ENCODE results near the gene ATP8A2. TPM values are rescaled to one million over a fixed set of nuclear protein-coding genes. Genes with fewer than 3 reads are reported as not detected.

ATP8A2 gene
- total RNA-seq, 4 donors from 2014 or later = not detected

DNA sequence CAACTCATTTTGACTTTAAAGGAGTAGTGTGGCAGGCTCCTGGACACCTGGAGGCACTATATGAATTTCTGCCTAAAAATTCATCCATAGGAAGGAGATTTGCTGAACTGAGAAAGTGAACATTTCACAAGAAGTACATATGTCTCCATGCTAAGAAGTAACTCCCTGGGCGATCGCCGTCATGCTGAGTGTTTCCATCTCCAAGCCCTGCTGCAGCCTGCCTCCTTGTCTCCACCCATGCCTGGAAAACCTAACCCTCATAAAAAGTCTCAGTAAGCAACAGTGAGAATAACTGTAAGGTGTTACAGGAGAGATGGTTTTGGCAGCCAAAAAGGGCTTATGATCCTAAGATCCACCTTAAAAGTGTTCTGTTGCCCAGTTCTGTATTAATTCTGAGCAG lies 428.7 kb downstream of the ATP8A2 start:
- ATAC-seq (no peak), DNase-seq (no peak)
- Histone ChIP-seq H3K4me1 (no peaks in the 10 kb centered on the region), H3K27me3 (no peaks in the 10 kb centered on the region), H3K36me3 (no peaks in the 10 kb centered on the region), H3K4me3 (no peak overlapping the region), H3K9me3 (no peaks in the 10 kb centered on the region), H3K27ac (no peak overlapping the region)
- intact Hi-C loops (cut with DNase I; ENCODE audit: low total_unique reads) = no loop called here
- in situ Hi-C loops (cut with MboI; ENCODE audit: low sequenced_read_pairs in 4 of 4) = no loop called here
- TF ChIP-seq, protein P1, sequence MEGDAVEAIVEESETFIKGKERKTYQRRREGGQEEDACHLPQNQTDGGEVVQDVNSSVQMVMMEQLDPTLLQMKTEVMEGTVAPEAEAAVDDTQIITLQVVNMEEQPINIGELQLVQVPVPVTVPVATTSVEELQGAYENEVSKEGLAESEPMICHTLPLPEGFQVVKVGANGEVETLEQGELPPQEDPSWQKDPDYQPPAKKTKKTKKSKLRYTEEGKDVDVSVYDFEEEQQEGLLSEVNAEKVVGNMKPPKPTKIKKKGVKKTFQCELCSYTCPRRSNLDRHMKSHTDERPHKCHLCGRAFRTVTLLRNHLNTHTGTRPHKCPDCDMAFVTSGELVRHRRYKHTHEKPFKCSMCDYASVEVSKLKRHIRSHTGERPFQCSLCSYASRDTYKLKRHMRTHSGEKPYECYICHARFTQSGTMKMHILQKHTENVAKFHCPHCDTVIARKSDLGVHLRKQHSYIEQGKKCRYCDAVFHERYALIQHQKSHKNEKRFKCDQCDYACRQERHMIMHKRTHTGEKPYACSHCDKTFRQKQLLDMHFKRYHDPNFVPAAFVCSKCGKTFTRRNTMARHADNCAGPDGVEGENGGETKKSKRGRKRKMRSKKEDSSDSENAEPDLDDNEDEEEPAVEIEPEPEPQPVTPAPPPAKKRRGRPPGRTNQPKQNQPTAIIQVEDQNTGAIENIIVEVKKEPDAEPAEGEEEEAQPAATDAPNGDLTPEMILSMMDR (IDR thresholded peaks at IDR 0.05 in 4 of 5, conservative IDR thresholded peaks at IDR 0.05 in 1 of 5) = no peak
- TF ChIP-seq POLR2A (IDR thresholded peaks at IDR 0.05) = no peak

DNA sequence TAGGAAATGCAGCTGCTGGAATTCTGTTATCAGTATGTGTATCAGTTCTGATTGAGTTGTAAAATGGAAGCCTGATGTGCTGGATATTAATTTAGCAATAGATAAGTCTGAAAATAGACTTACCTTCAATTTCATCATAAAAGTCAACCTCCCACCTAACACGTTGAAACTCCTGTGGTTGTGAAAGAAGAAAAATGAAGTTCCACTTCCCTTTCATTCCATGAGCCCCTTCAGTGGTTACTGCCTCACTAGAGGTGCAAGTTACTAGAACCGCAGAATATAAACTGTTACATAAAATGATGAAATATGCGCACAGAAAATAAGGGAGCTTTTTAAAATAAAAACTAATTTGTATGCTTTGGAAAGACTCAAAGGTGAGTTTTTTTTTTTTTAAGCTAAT lies 430.8 kb downstream of the ATP8A2 start:
- in situ Hi-C loops (cut with MboI; ENCODE audit: low sequenced_read_pairs in 4 of 4) (no loop called here), intact Hi-C loops (cut with DNase I; ENCODE audit: low total_unique reads) (no loop called here)
- no peak overlapping the region for H3K27ac ChIP-seq
- ATAC-seq (no peak), DNase-seq (no peak)
- no peak for TF ChIP-seq POLR2A (IDR thresholded peaks at IDR 0.05)
- no peaks in the 10 kb centered on the region for H3K36me3 ChIP-seq
- no peak overlapping the region for H3K4me3 ChIP-seq
- no peaks in the 10 kb centered on the region for H3K9me3 ChIP-seq
- no peaks in the 10 kb centered on the region for H3K27me3 ChIP-seq
- peaks cover 6 to 12% of the 10 kb centered on the region in 2 donors for H3K4me1 ChIP-seq

DNA sequence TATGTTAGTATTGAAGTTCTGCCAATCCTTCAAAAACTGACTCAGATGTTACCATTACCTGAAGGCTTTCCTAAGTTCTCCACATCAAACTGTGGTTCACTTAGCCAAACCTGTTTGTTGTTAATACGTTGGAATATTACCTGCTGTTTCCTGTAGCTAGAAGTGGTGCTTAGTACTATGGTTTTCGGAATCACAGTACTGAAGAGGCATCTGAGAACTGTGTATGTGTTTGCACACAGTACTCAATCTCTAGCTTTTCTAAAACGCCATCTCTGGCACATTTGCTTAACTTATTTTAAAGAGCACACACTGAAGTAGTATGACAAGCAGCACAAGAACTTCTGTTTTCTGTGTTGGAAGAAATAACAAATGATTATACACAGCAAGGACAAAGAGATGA lies 431.9 kb downstream of the ATP8A2 start:
- no peaks in the 10 kb centered on the region for H3K9me3 ChIP-seq
- intact Hi-C loops (cut with DNase I; ENCODE audit: low total_unique reads) (no loop called here), in situ Hi-C loops (cut with MboI; ENCODE audit: low sequenced_read_pairs in 4 of 4) (no loop called here)
- H3K27ac ChIP-seq = no peak overlapping the region
- ATAC-seq = no peak
- peaks cover 13 to 18% of the 10 kb centered on the region in 2 donors for H3K4me1 ChIP-seq
- H3K4me3 ChIP-seq = no peak overlapping the region
- TF ChIP-seq POLR2A (IDR thresholded peaks at IDR 0.05) = no peak
- TF ChIP-seq, protein P1 (IDR thresholded peaks at IDR 0.05 in 4 of 5, conservative IDR thresholded peaks at IDR 0.05 in 1 of 5) = no peak
- no peaks in the 10 kb centered on the region for H3K27me3 ChIP-seq
- DNase-seq = no peak
- no peaks in the 10 kb centered on the region for H3K36me3 ChIP-seq

DNA sequence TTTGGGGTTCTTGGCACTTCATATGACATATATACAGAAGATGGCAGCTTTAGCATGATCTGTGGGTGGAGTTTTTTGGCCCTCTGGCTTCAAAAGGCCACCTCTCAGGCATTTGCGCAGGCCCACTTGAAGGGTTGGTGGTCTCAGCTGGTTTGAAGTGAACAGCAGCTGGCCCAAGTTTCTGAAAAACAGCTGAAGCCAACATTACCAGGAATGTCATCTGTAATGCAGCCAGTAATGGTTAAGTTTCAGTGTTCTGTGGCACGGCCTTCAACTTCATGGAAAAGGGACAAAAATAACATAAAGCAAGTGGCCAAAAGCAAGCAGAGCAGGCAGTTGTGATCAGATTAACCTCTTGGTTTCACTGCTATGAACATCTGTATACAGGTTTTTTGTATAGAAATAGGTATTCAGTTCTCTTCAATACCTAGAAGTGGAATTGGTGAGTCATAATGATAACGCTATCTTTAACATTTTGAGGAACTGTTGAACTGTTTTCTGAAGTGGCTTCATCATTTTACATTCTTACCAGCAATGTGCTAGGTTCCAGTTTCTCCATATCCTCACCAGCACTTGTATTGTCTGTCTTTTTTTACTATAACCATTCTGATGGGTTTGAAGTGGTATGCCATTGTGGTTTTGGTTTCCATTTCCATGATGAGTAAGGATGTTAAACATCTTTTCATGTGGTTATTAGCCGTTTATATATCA lies 434.6 kb downstream of the ATP8A2 start:
- intact Hi-C loops (cut with DNase I; ENCODE audit: low total_unique reads) = no loop called here
- DNase-seq (no peak), ATAC-seq (no peak)
- TF ChIP-seq, protein P1 (IDR thresholded peaks at IDR 0.05 in 4 of 5, conservative IDR thresholded peaks at IDR 0.05 in 1 of 5) = no peak
- TF ChIP-seq POLR2A (IDR thresholded peaks at IDR 0.05) = no peak
- in situ Hi-C loops (cut with MboI; ENCODE audit: low sequenced_read_pairs in 4 of 4) = no loop called here
- no peak overlapping the region for H3K27ac ChIP-seq
- peaks cover 13 to 18% of the 10 kb centered on the region in 2 donors for H3K4me1 ChIP-seq
- no peaks in the 10 kb centered on the region for H3K9me3 ChIP-seq
- H3K36me3 ChIP-seq = no peaks in the 10 kb centered on the region
- H3K27me3 ChIP-seq = no peaks in the 10 kb centered on the region
- no peak overlapping the region for H3K4me3 ChIP-seq

DNA sequence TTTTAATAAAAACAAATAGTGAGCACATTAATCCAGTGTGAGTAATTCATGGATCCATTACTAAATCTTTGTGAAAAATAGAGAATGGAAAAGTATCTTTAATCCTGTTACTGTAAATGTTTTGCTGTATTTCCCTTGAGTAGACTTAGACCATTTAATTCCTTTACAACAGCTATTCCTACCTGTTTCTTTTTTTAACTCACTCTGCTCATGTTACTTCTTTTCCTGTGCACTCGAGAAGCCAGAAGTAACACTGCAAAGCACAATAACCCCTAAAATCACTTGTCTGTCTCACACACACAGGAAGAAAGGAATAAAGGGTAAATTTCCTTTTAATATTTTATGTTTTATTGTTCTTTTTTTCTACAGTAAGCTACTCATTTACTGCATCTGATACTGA lies 435.8 kb downstream of the ATP8A2 start:
- Histone ChIP-seq H3K27ac (no peak overlapping the region), H3K4me3 (no peak overlapping the region), H3K36me3 (no peaks in the 10 kb centered on the region), H3K27me3 (no peaks in the 10 kb centered on the region), H3K4me1 (peaks cover 13 to 18% of the 10 kb centered on the region in 2 donors), H3K9me3 (no peaks in the 10 kb centered on the region)
- TF ChIP-seq, protein P1 (IDR thresholded peaks at IDR 0.05 in 4 of 5, conservative IDR thresholded peaks at IDR 0.05 in 1 of 5) = no peak
- TF ChIP-seq POLR2A (IDR thresholded peaks at IDR 0.05) = no peak
- ATAC-seq (peak; percentile 52 to 58), DNase-seq (no peak)
- intact Hi-C loops (cut with DNase I; ENCODE audit: low total_unique reads) (no loop called here), in situ Hi-C loops (cut with MboI; ENCODE audit: low sequenced_read_pairs in 4 of 4) (no loop called here)
